ENCODE measurements around the gene ETNK2. TPM values are rescaled to one million over a fixed set of nuclear protein-coding genes. Genes with fewer than 3 reads are reported as not detected.
A peak's percentile ranks its signal among the peaks of the same experiment; 100 is the strongest.

ETNK2 gene
- total RNA-seq, 1 donor from 2014 or later: 8.2 TPM

DNA sequence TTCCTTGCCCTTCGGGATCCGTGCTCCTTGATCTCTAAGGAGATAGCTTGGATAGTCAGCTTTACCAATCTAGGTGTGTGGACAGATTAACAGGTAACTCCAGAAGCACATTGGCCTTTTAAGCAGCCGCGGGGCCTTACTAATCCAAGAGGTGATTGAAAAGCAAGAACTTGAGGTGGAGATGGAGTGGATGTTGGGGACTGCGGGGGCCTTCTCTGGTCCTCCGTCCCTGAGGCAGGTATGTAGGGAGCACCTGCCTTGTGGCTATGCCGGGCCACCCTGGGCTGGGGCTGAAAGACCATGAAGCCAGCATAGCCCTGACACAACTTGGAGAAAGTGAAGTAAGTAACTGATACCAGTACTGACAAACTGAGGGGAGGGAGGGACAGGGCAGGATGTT lies 68.4 kb downstream of the ETNK2 start:
- H3K36me3 Mint-ChIP-seq (ENCODE audit: low read depth, unreplicated experiment): no peaks in the 10 kb centered on the region
- no peaks in the 10 kb centered on the region for H3K27me3 Mint-ChIP-seq (ENCODE audit: low read depth, unreplicated experiment)
- Histone ChIP-seq H4K20me1 (ENCODE audit: insufficient read depth, low read length) (no peaks in the 10 kb centered on the region), H3K9ac (ENCODE audit: low read length) (no peak overlapping the region), H3K36me3 (ENCODE audit: insufficient read depth, low read length) (no peaks in the 10 kb centered on the region), H3K4me3 (ENCODE audit: insufficient read depth, low read depth, low read length) (no peak overlapping the region), H3K79me2 (ENCODE audit: insufficient read depth, low read length) (peaks cover 4% of the 10 kb centered on the region), H3K27me3 (ENCODE audit: insufficient read depth, low read length) (no peaks in the 10 kb centered on the region), H3K4me2 (ENCODE audit: low read length) (no peak overlapping the region), H3K9me3 (ENCODE audit: insufficient read depth, low read depth, low read length) (no peaks in the 10 kb centered on the region), H2AFZ (ENCODE audit: low read depth, low read length) (no peak overlapping the region), H3K27ac (ENCODE audit: low read depth, low read length) (no peak overlapping the region), H3K4me1 (ENCODE audit: insufficient read depth, low read length) (peaks cover 17% of the 10 kb centered on the region)
- H3K4me1 Mint-ChIP-seq (ENCODE audit: low read depth, unreplicated experiment): peaks cover 13% of the 10 kb centered on the region
- no peak overlapping the region for H3K4me3 Mint-ChIP-seq (ENCODE audit: unreplicated experiment)
- DNase-seq (ENCODE audit: low read depth) (no peak), FAIRE-seq (no peak)
- peak overlapping the region; percentile 62 for H3K27ac Mint-ChIP-seq (ENCODE audit: unreplicated experiment)
- no peak for TF ChIP-seq EZH2 (IDR thresholded peaks at IDR 0.05; ENCODE audit: insufficient read depth, low read length)
- TF ChIP-seq, protein P1, sequence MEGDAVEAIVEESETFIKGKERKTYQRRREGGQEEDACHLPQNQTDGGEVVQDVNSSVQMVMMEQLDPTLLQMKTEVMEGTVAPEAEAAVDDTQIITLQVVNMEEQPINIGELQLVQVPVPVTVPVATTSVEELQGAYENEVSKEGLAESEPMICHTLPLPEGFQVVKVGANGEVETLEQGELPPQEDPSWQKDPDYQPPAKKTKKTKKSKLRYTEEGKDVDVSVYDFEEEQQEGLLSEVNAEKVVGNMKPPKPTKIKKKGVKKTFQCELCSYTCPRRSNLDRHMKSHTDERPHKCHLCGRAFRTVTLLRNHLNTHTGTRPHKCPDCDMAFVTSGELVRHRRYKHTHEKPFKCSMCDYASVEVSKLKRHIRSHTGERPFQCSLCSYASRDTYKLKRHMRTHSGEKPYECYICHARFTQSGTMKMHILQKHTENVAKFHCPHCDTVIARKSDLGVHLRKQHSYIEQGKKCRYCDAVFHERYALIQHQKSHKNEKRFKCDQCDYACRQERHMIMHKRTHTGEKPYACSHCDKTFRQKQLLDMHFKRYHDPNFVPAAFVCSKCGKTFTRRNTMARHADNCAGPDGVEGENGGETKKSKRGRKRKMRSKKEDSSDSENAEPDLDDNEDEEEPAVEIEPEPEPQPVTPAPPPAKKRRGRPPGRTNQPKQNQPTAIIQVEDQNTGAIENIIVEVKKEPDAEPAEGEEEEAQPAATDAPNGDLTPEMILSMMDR (IDR thresholded peaks at IDR 0.05; ENCODE audit: insufficient read depth, low read depth, low read length): no peak
- H3K9me3 Mint-ChIP-seq (ENCODE audit: unreplicated experiment): no peaks in the 10 kb centered on the region

- Histone ChIP-seq H3K4me1 (ENCODE audit: insufficient read depth, low read length) (peaks cover 22% of the 10 kb centered on the region), H3K27ac (ENCODE audit: low read depth, low read length) (no peak overlapping the region), H3K36me3 (ENCODE audit: insufficient read depth, low read length) (no peaks in the 10 kb centered on the region), H4K20me1 (ENCODE audit: insufficient read depth, low read length) (peaks cover 4% of the 10 kb centered on the region), H2AFZ (ENCODE audit: low read depth, low read length) (no peak overlapping the region), H3K9me3 (ENCODE audit: insufficient read depth, low read depth, low read length) (no peaks in the 10 kb centered on the region), H3K4me2 (ENCODE audit: low read length) (no peak overlapping the region), H3K4me3 (ENCODE audit: insufficient read depth, low read depth, low read length) (no peak overlapping the region), H3K27me3 (ENCODE audit: insufficient read depth, low read length) (no peaks in the 10 kb centered on the region), H3K9ac (ENCODE audit: low read length) (no peak overlapping the region), H3K79me2 (ENCODE audit: insufficient read depth, low read length) (peaks cover 4% of the 10 kb centered on the region)
- Mint-ChIP-seq H3K4me1 (ENCODE audit: low read depth, unreplicated experiment) (peaks cover 18% of the 10 kb centered on the region), H3K27ac (ENCODE audit: unreplicated experiment) (no peak overlapping the region), H3K9me3 (ENCODE audit: unreplicated experiment) (no peaks in the 10 kb centered on the region), H3K36me3 (ENCODE audit: low read depth, unreplicated experiment) (no peaks in the 10 kb centered on the region), H3K27me3 (ENCODE audit: low read depth, unreplicated experiment) (no peaks in the 10 kb centered on the region), H3K4me3 (ENCODE audit: unreplicated experiment) (no peak overlapping the region)
- DNase-seq (ENCODE audit: low read depth) (no peak), FAIRE-seq (no peak)
- no peak for TF ChIP-seq EZH2 (IDR thresholded peaks at IDR 0.05; ENCODE audit: insufficient read depth, low read length)
- TF ChIP-seq, protein P1 (IDR thresholded peaks at IDR 0.05; ENCODE audit: insufficient read depth, low read depth, low read length): no peak
These were observed 69.9 kb downstream of the ETNK2 start for GRCh38 chr1:204081791-204082513.

GRCh38 chr1:204081164-204081790 lies 70.6 kb downstream of the ETNK2 start:
- Histone ChIP-seq H3K27ac (ENCODE audit: low read depth, low read length) (no peak overlapping the region), H3K27me3 (ENCODE audit: insufficient read depth, low read length) (no peaks in the 10 kb centered on the region), H2AFZ (ENCODE audit: low read depth, low read length) (no peak overlapping the region), H3K4me3 (ENCODE audit: insufficient read depth, low read depth, low read length) (no peak overlapping the region), H3K9me3 (ENCODE audit: insufficient read depth, low read depth, low read length) (no peaks in the 10 kb centered on the region), H4K20me1 (ENCODE audit: insufficient read depth, low read length) (peaks cover 10% of the 10 kb centered on the region), H3K79me2 (ENCODE audit: insufficient read depth, low read length) (peaks cover 9% of the 10 kb centered on the region), H3K4me2 (ENCODE audit: low read length) (no peak overlapping the region), H3K4me1 (ENCODE audit: insufficient read depth, low read length) (peaks cover 22% of the 10 kb centered on the region), H3K36me3 (ENCODE audit: insufficient read depth, low read length) (no peaks in the 10 kb centered on the region), H3K9ac (ENCODE audit: low read length) (no peak overlapping the region)
- no peak for TF ChIP-seq EZH2 (IDR thresholded peaks at IDR 0.05; ENCODE audit: insufficient read depth, low read length)
- TF ChIP-seq, protein P1 (IDR thresholded peaks at IDR 0.05; ENCODE audit: insufficient read depth, low read depth, low read length): no peak
- H3K36me3 Mint-ChIP-seq (ENCODE audit: low read depth, unreplicated experiment): no peaks in the 10 kb centered on the region
- no peak overlapping the region for H3K27ac Mint-ChIP-seq (ENCODE audit: unreplicated experiment)
- no peak overlapping the region for H3K4me3 Mint-ChIP-seq (ENCODE audit: unreplicated experiment)
- no peaks in the 10 kb centered on the region for H3K9me3 Mint-ChIP-seq (ENCODE audit: unreplicated experiment)
- H3K27me3 Mint-ChIP-seq (ENCODE audit: low read depth, unreplicated experiment): no peaks in the 10 kb centered on the region
- peaks cover 18% of the 10 kb centered on the region for H3K4me1 Mint-ChIP-seq (ENCODE audit: low read depth, unreplicated experiment)
- DNase-seq (ENCODE audit: low read depth): no peak
- FAIRE-seq: no peak
